Measurements from ENCODE around the gene CLINT1.

CLINT1 gene

DNA sequence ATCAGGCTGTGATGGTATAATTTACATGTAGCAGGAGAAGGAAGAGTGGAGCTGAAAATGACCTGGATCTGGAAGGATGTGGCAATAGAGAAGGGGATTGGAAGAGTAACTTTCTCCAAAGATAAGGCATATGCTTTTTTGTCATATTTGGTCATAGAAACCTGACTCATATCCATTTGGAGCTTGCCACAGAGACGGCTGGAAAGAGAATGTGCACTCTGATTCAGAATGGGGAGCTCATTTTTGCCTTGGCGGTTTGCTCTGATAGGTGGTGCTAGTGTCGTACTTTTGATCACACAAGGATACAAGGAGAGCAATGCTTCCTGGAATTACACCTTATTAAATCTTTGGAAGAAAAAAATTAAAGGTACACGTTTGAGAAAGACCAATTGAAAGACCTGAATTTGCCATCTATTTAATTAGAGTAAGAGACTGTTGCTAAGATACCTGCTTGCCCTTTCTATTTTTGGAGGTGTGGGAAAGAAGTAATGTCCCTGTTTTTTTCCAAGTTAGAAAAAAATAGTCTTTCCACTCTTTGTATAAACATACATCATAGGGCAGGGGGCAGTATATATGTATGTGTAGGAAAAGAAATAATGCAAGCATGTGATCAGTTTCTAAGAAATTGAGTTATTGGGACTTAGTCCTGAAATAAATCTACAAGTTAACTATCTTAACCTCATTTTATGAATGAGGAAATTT lies 110.0 kb downstream of the CLINT1 start:
- no peak for DNase-seq

DNA sequence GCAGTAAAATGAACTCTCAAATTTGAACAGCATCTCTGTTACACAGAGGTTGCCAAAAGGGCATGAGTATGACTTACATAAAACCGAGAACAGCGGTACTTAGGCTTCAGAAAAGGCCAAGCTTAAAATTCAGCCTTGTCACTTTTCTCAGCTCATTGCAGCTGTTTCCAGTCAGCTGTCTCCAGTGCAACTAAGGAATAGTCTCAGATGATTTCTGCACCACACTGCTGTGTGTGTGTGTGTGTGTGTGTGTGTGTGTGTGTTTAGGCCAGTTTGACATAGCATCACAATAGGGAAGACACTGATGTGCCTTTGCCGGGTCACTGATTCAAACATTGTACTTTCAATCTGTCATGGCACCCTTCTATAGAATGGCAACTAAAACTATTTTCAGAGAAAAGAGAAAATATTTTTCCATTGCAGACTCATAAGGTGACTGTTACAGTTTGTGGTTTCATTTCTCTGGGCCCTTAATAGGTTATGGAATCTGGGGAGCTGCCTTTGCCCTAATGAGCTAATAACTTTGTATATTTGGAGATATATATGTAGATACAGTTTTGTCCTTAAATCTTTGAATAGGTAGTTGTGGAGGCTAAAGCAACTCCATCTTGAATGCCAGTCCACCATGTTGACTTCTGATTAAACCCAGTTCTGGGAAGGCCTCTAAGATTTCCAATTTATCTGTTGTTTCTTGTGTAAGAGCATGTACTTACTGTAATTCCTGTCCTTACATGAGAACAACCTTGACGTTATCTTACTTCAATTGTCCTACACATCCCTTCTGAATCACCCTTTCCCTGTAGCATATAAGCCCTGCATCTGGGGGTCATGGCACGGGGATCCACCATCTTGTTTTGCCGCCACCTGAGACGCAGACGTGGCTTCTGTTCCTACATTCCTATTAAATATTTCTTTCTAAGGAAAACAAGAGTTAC lies 110.9 kb downstream of the CLINT1 start:
- no peak for DNase-seq

DNA sequence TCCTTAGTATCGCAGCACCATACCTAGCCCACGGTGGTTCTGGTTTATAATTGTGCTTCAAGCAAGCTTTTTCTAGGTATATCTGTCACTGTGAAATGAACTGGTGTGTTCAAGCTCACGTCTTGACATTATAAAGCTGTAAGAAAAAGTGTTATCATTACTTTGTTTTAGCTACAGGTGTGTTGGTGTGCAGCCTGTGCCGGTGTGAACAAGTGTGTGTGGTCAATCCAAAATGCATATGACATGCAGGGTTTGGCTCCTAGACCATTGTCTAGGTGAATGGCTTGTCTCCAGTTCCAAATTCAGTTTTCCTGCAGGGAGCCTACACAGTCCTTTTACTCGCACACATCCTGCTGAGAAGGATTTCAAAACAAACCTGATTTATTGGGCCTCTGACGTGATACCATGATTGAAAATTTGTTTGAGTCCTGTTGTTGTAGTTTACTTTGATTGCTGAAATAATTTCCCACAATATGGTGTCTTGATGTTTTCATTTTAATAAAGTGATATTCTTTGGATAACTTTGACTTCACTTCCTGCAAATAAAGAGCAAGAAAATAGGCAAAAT lies 111.7 kb downstream of the CLINT1 start:
- no peak for DNase-seq

DNA sequence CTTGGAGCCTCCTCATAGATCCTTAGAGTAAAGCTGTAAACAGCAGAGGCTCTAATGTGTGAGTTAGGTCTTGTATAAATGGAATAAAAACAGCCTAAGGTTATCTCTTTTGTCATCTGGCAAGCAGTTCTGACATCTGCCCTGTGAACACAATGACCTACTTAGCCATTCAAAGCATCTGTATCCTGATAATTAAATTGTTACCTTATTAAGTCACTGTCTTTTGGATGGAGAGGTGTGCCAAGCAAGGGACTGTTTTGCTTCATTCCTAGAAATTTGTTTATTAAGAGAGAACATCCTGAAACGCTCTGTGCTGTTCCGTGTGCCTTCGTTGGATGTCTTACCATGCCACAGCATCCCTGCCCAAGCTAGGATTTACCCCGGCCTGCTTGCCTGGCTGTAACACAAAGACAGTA lies 113.9 kb downstream of the CLINT1 start:
- peak; percentile 33 for DNase-seq

DNA sequence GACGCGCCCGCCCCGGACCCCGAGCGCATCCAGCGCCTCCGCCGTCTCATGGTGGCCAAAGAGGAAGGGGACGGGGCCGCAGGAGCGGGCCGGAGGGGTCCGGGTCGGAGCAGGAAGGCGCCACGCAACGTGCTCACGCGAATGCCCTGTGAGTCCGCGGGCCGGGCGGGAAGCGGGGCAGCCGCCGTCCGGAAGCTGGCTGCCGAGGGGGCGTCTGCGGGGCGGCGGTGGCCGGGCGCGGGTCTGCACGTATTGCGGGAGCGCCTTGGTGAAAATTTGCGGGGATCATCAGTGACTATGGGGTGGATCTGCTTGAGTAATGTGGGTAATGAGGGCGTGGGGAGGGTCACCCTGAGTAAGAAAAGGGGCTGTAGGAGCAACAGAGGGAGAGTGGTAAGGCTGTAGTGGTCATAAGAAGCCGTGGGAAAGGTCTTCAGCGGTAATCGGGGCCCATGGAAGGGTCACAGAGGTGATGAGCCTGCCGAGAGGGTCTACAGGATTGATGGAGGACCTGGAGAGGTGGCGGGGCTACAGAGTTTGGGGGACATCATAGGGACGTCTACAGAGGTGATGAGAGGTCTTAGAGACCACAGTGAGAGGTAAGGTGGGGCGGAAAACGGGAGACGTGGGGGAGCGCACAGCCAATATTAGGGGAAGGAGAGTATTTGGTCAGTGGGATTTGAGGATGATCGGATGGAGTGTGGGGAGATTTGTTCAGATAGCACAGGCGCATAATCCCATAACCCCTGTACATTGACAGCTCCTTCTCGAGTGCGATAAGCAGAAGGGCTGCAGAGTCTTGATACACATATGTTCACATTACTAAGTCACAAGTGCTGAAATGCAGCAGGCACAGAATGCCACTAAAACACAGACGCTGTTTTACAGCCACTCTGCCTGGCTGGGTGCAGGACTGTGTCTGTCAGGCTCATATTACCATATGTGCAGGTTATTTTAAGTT lies 114.6 kb downstream of the CLINT1 start:
- peak; percentile 81 for DNase-seq

DNA sequence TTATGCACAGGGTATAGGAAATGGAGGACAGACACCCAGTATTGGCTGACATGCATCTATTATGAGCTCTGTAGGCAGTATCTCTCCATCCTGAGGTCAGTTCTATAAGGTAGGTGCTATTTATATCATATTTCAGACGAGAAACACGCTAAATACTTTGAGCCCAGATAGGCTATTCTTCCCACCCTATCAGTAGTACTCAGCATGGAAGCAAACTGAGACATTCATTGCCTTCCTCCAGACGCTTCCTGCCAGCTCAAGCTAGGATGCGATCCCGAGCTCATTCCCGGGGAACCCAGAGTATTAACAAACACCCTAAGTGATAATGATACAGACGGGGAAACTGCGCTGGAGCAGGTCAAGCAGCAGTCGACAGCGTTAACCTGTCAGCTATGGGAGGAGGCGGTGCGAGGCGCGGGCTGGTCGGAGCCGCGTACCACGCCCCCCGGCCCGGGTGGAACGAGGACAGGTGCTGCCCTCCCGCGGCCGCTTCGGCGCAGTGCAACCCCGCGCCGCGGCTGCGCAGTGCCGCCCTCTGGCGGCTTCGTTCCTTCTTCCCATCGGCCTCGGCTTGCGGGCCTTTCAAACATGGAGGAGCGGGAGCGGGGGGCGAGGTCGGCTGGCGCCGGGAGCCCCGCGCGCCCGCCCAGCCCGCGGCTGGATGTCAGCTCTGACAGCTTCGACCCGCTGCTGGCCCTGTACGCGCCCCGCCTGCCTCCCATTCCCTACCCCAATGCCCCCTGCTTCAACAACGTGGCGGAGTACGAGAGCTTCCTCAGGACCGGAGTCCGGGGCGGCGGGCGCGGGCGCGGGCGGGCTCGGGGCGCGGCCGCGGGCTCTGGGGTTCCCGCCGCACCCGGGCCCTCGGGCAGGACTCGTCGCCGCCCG lies 115.5 kb downstream of the CLINT1 start, which contains the start of gene LSM11:
LSM11 (plus strand) TSS at position 550 of the 888 bp plus-strand sequence; CDS start at position 589, 39 bp downstream.
- peak; percentile 87 for DNase-seq

DNA sequence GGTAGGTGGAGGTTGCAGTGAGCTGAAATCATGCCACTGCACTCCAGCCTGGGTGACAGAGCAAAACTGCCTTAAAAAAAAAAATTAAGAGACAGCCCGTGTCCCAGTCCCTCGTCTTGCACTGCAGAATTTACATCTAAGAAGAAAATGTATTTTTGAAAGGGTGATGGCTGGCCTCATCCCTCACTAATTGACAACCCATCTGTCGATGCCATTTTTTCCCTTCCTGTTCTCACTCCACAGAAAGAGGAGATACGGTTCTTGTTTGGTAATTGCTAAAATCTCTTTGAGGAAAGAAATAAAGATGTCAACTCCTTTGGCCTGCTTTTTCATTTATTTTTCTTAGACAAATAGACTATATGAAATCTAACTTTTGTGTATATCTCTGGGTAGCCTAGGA lies 117.8 kb downstream of the CLINT1 start:
- no peak for DNase-seq

DNA sequence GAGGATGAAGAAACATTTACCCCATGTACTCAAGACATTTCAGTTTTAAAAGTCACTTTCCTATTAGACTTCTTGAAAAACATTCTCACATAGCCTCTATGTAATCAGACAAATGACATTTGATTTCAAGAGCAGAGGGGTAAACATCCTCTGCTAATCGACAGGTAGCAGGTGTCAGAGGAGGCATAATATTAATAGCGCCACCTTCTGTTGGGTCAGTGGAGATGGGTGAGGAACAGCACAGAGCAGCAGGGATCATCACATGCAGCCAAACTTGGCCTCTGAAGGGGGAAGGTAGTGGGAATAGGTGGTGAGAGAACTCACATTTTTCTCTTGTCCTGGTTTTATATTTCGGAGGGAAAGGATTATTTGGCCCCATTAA lies 118.7 kb downstream of the CLINT1 start:
- DNase-seq, result peak; percentile 48

DNA sequence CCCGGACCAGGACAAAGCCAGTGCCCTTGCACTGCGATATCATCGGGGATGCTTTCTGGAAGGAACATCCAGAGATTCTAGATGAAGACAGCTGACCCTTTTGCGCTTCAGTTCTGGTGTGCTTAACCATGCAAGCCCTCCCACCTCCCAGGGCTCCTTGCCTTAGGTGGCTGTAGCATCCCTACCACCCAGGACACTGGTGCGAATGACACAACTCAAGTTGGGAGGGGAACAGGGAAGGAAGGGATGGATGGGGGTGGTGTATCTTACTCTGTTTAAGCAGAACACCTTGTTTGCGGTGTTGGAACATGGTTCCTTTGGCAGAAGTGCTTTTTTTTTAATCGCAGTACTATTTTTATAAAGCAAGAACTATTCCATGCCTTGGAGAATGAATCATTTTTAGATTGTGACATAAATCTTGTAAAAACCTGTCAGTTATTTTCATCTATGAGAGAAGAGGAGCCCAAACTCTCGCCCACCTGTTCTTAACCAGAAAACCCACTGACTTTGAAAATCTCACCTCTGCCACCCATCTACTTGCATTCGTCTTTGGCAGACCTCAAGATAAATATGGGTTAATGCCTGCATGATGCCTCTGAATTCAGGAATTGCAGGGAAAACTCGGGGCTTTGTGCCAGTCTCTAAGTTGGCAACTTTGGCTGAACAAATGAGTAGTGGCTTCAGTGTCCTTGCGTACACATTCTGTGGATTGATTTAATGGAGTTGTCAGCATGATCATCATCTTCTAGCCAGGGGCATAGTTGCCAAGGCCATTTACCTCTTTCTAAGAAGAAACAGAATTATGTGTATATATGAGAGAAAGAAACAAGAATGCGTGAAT lies 119.3 kb downstream of the CLINT1 start:
- DNase-seq, result no peak

DNA sequence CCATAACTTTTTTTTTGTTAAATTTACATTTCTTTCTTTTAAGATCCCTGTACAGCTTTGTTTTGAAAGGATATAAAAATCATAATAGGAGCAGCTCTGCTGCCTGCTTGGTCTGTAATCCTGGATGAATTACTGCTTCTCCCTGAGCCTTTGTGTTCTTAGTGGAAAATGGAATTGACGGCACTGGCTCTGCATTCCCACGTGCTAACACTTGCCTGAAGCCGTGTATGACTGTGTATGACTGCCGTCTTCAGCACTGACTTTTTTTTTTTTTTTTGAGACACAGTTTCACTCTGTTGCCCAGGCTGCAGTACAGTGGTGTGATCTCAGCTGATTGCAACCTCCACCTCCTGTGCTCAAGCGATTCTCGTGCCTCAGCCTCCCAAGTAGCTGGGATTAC lies 123.0 kb downstream of the CLINT1 start:
- no peak for DNase-seq

Data from NCI-H82 (cell line).